ENCODE results near the gene ST6GALNAC6. TPM values are rescaled to one million over a fixed set of nuclear protein-coding genes. Genes with fewer than 3 reads are reported as not detected.

Gene ST6GALNAC6
- total and polyA plus RNA-seq, 2 of the 8 experiments (the other 6 are each of a cell fraction or from before 2014, with no cell fraction given) = 43.7 to 64.4 TPM

- TF ChIP-seq, protein P1, sequence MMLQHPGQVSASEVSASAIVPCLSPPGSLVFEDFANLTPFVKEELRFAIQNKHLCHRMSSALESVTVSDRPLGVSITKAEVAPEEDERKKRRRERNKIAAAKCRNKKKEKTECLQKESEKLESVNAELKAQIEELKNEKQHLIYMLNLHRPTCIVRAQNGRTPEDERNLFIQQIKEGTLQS (IDR thresholded peaks at IDR 0.05; ENCODE audit: insufficient read depth, low read depth, low read length) = no peak
- TF ChIP-seq SP4 (IDR thresholded peaks at IDR 0.05; ENCODE audit: low read length) (no peak), ZNF274 (IDR thresholded peaks at IDR 0.05; ENCODE audit: borderline replicate concordance, extremely low read depth, low read length) (no peak), BACH1 (IDR thresholded peaks at IDR 0.05; ENCODE audit: low read length) (no peak), SIX5 (IDR thresholded peaks at IDR 0.05; ENCODE audit: low read depth, low read length) (no peak), USF2 (IDR thresholded peaks at IDR 0.05; ENCODE audit: low read length) (no peak)
- TF ChIP-seq, protein P2, sequence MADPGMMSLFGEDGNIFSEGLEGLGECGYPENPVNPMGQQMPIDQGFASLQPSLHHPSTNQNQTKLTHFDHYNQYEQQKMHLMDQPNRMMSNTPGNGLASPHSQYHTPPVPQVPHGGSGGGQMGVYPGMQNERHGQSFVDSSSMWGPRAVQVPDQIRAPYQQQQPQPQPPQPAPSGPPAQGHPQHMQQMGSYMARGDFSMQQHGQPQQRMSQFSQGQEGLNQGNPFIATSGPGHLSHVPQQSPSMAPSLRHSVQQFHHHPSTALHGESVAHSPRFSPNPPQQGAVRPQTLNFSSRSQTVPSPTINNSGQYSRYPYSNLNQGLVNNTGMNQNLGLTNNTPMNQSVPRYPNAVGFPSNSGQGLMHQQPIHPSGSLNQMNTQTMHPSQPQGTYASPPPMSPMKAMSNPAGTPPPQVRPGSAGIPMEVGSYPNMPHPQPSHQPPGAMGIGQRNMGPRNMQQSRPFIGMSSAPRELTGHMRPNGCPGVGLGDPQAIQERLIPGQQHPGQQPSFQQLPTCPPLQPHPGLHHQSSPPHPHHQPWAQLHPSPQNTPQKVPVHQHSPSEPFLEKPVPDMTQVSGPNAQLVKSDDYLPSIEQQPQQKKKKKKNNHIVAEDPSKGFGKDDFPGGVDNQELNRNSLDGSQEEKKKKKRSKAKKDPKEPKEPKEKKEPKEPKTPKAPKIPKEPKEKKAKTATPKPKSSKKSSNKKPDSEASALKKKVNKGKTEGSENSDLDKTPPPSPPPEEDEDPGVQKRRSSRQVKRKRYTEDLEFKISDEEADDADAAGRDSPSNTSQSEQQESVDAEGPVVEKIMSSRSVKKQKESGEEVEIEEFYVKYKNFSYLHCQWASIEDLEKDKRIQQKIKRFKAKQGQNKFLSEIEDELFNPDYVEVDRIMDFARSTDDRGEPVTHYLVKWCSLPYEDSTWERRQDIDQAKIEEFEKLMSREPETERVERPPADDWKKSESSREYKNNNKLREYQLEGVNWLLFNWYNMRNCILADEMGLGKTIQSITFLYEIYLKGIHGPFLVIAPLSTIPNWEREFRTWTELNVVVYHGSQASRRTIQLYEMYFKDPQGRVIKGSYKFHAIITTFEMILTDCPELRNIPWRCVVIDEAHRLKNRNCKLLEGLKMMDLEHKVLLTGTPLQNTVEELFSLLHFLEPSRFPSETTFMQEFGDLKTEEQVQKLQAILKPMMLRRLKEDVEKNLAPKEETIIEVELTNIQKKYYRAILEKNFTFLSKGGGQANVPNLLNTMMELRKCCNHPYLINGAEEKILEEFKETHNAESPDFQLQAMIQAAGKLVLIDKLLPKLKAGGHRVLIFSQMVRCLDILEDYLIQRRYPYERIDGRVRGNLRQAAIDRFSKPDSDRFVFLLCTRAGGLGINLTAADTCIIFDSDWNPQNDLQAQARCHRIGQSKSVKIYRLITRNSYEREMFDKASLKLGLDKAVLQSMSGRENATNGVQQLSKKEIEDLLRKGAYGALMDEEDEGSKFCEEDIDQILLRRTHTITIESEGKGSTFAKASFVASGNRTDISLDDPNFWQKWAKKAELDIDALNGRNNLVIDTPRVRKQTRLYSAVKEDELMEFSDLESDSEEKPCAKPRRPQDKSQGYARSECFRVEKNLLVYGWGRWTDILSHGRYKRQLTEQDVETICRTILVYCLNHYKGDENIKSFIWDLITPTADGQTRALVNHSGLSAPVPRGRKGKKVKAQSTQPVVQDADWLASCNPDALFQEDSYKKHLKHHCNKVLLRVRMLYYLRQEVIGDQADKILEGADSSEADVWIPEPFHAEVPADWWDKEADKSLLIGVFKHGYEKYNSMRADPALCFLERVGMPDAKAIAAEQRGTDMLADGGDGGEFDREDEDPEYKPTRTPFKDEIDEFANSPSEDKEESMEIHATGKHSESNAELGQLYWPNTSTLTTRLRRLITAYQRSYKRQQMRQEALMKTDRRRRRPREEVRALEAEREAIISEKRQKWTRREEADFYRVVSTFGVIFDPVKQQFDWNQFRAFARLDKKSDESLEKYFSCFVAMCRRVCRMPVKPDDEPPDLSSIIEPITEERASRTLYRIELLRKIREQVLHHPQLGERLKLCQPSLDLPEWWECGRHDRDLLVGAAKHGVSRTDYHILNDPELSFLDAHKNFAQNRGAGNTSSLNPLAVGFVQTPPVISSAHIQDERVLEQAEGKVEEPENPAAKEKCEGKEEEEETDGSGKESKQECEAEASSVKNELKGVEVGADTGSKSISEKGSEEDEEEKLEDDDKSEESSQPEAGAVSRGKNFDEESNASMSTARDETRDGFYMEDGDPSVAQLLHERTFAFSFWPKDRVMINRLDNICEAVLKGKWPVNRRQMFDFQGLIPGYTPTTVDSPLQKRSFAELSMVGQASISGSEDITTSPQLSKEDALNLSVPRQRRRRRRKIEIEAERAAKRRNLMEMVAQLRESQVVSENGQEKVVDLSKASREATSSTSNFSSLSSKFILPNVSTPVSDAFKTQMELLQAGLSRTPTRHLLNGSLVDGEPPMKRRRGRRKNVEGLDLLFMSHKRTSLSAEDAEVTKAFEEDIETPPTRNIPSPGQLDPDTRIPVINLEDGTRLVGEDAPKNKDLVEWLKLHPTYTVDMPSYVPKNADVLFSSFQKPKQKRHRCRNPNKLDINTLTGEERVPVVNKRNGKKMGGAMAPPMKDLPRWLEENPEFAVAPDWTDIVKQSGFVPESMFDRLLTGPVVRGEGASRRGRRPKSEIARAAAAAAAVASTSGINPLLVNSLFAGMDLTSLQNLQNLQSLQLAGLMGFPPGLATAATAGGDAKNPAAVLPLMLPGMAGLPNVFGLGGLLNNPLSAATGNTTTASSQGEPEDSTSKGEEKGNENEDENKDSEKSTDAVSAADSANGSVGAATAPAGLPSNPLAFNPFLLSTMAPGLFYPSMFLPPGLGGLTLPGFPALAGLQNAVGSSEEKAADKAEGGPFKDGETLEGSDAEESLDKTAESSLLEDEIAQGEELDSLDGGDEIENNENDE (IDR thresholded peaks at IDR 0.05; ENCODE audit: insufficient replicate concordance, low read length) = no peak
Observed at GRCh38 chr9:127846443-127847177, 52.8 kb downstream of the ST6GALNAC6 start (continued).
